Left lung (tissue), 10 donors: ENCODE results near the gene COLGALT1. TPM values are rescaled to one million over a fixed set of nuclear protein-coding genes. Genes with fewer than 3 reads are reported as not detected.
"Not testable (repeated sequence)": the region's sequence is repeated elsewhere in the genome, so short reads cannot be mapped to it uniquely, and the experiment has no call there.

Experiments used
- ATAC-seq: fragments of 200-7000 bp; cut with Tn5 transposase; one replicate; pipeline ENCODE4 v1.9.1; 2020; ENCODE audit warnings: moderate library complexity
- DNase-seq, 4 donors: peaks; one replicate each; pipeline ENCODE4 v3.0.0-alpha.2; 2013 to 2020
- H3K27ac ChIP-seq, 2 donors: fragments of 200-600 bp; sonication (generic) in 1 of 2; one replicate each; pipeline versions ENCODE4 v1.5.0 to v1.8.0; 2020 to 2021
- H3K27me3 ChIP-seq, 2 donors: fragments of 200-600 bp; sonication (generic) in 1 of 2; one replicate each; pipeline versions ENCODE4 v1.5.0 to v1.8.0; 2020 to 2021
- H3K36me3 ChIP-seq, 2 donors: fragments of 200-600 bp; sonication (generic) in 1 of 2; one replicate each; pipeline versions ENCODE4 v1.5.0 to v1.8.0; 2020 to 2021
- H3K4me1 ChIP-seq, 2 donors: fragments of 200-600 bp; one replicate each; pipeline ENCODE4 v1.8.0; 2021
- H3K4me3 ChIP-seq, 2 donors: fragments of 200-600 bp; sonication (generic) in 1 of 2; one replicate each; pipeline versions ENCODE4 v1.5.0 to v1.8.0; 2020 to 2021; ENCODE audit warnings: mild to moderate bottlenecking in 1 of 2
- H3K9me3 ChIP-seq, 2 donors: fragments of 200-600 bp; sonication (generic) in 1 of 2; one replicate each; pipeline versions ENCODE4 v1.5.0 to v1.8.0; 2020 to 2021
- CTCF ChIP-seq, 2 donors: fragments of 200-600 bp; sonication (generic) in 1 of 2; IDR thresholded peaks; one replicate each; pipeline versions ENCODE4 v1.5.0 to v1.8.0; 2021; ENCODE audit warnings: antibody characterized with exemption in 2 of 2
- intact Hi-C, 2 donors: fragments of 100-400 bp; cut with DNase I; formaldehyde crosslinking; loops; one replicate each; pipeline versions ENCODE4 v1.11.2 to v1.14.2; 2022
- polyA plus RNA-seq, 6 donors: library from polyadenylated mRNA; unstranded; fragments of 120-200 nt; gene quantifications; one replicate each; pipeline ENCODE4 v1.2.1, GENCODE V29; 2013; ENCODE audit not compliant: insufficient read length in 6 of 6
- total RNA-seq, 2 donors: library from RNA; stranded (reverse); fragmentation: NEBNext Ultra II Directional; extraction: Animal tissue kit (Norgen Biotek cat#: 25700); gene quantifications; one replicate each; pipeline ENCODE4 v1.2.1, GENCODE V29; 2021
- donor health status: DM: no; HTN: yes; CAD: no.
- donor health status: DM: no; HTN: no; CAD: no.

COLGALT1 gene
- total and polyA plus RNA-seq, 8 donors, result 57.0 to 170 (median 65.1) TPM

- H3K36me3 ChIP-seq, result no peaks in the 10 kb centered on the region
- ATAC-seq, result no peak
- H3K27ac ChIP-seq, result no peak overlapping the region
- no peak overlapping the region for H3K4me3 ChIP-seq
- H3K27me3 ChIP-seq, result no peaks in the 10 kb centered on the region
- intact Hi-C loops, result no loop called here
- H3K4me1 ChIP-seq, result peaks cover 3 to 16% of the 10 kb centered on the region in 2 donors
- no peak for TF ChIP-seq CTCF (IDR thresholded peaks at IDR 0.05)
- no peak for DNase-seq
- no peaks in the 10 kb centered on the region for H3K9me3 ChIP-seq
Observed at GRCh38 chr19:17550076-17550667, 5.3 kb upstream of the COLGALT1 start.

GRCh38 chr19:17552735-17553134 lies 2.7 kb upstream of the COLGALT1 start:
- H3K27me3 ChIP-seq, ATAC-seq, H3K4me3 ChIP-seq, intact Hi-C loops, DNase-seq, H3K9me3 ChIP-seq, H3K36me3 ChIP-seq: not testable (repeated sequence)
- Histone ChIP-seq H3K27ac (peak overlapping the region in 1 of 2 donors; percentile 50), H3K4me1 (peaks cover 8 to 32% of the 10 kb centered on the region in 2 donors)

GRCh38 chr19:17553256-17553655 lies 2.2 kb upstream of the COLGALT1 start:
- H3K36me3 ChIP-seq, result peaks cover 0 to 7% of the 10 kb centered on the region in 2 donors
- DNase-seq (peak in 3 of 4 donors; percentile 54 to 91 (median 78)), ATAC-seq (no peak)
- H3K4me1 ChIP-seq, result peaks cover 8 to 36% of the 10 kb centered on the region in 2 donors
- no peaks in the 10 kb centered on the region for H3K27me3 ChIP-seq
- H3K4me3 ChIP-seq, result no peak overlapping the region
- no peaks in the 10 kb centered on the region for H3K9me3 ChIP-seq
- no peak for TF ChIP-seq CTCF (IDR thresholded peaks at IDR 0.05)
- intact Hi-C loops, result no loop called here
- H3K27ac ChIP-seq, result peak overlapping the region; percentile 50 to 55

GRCh38 chr19:17554968-17555479 lies 425 bp upstream of the COLGALT1 start:
- H3K27me3 ChIP-seq, result no peaks in the 10 kb centered on the region
- intact Hi-C loops, result no loop called here
- TF ChIP-seq CTCF (IDR thresholded peaks at IDR 0.05), result no peak
- H3K27ac ChIP-seq, result peak overlapping the region; percentile 78 to 91
- no peak for DNase-seq
- no peaks in the 10 kb centered on the region for H3K9me3 ChIP-seq
- H3K4me1 ChIP-seq, result peaks cover 8 to 51% of the 10 kb centered on the region in 2 donors
- no peak for ATAC-seq
- peaks cover 0 to 22% of the 10 kb centered on the region in 2 donors for H3K36me3 ChIP-seq
- H3K4me3 ChIP-seq, result peak overlapping the region; percentile 94 to 99

GRCh38 chr19:17555929-17556813 lies 722 bp downstream of the COLGALT1 start:
- DNase-seq (peak in 3 of 4 donors; percentile 46 to 92 (median 84)), ATAC-seq (peak; percentile 65)
- Histone ChIP-seq H3K4me1 (peaks cover 8 to 63% of the 10 kb centered on the region in 2 donors), H3K27me3 (no peaks in the 10 kb centered on the region), H3K36me3 (peaks cover 0 to 34% of the 10 kb centered on the region in 2 donors), H3K27ac (peak overlapping the region; percentile 78 to 91), H3K4me3 (peak overlapping the region; percentile 94 to 99), H3K9me3 (no peaks in the 10 kb centered on the region)
- intact Hi-C loops, result no loop called here
- TF ChIP-seq CTCF (IDR thresholded peaks at IDR 0.05), result no peak
